ENCODE results near the gene WLS. TPM values are rescaled to one million over a fixed set of nuclear protein-coding genes. Genes with fewer than 3 reads are reported as not detected.

The WLS gene
- total RNA-seq, 1 donor from 2014 or later, result 341 TPM

- Mint-ChIP-seq H3K4me3 (ENCODE audit: unreplicated experiment) (no peak overlapping the region), H3K27ac (ENCODE audit: unreplicated experiment) (no peak overlapping the region), H3K4me1 (ENCODE audit: unreplicated experiment) (peaks cover 12% of the 10 kb centered on the region), H3K36me3 (ENCODE audit: unreplicated experiment) (peaks cover 10% of the 10 kb centered on the region), H3K9me3 (ENCODE audit: unreplicated experiment) (no peaks in the 10 kb centered on the region), H3K27me3 (ENCODE audit: unreplicated experiment) (no peaks in the 10 kb centered on the region)
- DNase-seq (ENCODE audit: extremely low spot score, unreplicated experiment), result no peak
- TF ChIP-seq CTCF (IDR thresholded peaks at IDR 0.05), result no peak
These were observed 112.9 kb downstream of the WLS start for GRCh38 chr1:68119445-68119844.

DNA sequence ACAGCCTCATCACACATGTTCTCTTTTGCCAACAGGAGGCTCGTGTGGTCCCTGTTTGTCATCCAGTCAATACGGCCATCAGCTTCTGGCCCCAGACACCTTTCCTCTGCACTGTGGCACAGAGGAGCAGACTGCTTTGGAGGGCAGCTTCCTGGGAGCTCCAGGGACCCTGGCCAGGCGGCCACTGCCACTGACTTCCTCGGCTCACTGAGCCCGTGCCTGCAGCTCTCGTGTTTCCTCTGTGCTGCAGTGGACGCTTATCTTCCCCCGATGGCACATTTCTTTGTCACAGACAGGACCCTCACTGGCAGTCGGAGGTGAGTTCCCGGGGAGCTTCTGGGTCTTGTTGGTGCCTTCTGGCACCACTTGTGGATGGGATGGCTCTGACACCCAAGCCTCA lies 114.9 kb downstream of the WLS start:
- Mint-ChIP-seq H3K27ac (ENCODE audit: unreplicated experiment) (no peak overlapping the region), H3K4me3 (ENCODE audit: unreplicated experiment) (no peak overlapping the region), H3K4me1 (ENCODE audit: unreplicated experiment) (peaks cover 15% of the 10 kb centered on the region), H3K9me3 (ENCODE audit: unreplicated experiment) (no peaks in the 10 kb centered on the region), H3K36me3 (ENCODE audit: unreplicated experiment) (peaks cover 10% of the 10 kb centered on the region), H3K27me3 (ENCODE audit: unreplicated experiment) (no peaks in the 10 kb centered on the region)
- TF ChIP-seq CTCF (IDR thresholded peaks at IDR 0.05), result no peak
- DNase-seq (ENCODE audit: extremely low spot score, unreplicated experiment), result no peak

DNA sequence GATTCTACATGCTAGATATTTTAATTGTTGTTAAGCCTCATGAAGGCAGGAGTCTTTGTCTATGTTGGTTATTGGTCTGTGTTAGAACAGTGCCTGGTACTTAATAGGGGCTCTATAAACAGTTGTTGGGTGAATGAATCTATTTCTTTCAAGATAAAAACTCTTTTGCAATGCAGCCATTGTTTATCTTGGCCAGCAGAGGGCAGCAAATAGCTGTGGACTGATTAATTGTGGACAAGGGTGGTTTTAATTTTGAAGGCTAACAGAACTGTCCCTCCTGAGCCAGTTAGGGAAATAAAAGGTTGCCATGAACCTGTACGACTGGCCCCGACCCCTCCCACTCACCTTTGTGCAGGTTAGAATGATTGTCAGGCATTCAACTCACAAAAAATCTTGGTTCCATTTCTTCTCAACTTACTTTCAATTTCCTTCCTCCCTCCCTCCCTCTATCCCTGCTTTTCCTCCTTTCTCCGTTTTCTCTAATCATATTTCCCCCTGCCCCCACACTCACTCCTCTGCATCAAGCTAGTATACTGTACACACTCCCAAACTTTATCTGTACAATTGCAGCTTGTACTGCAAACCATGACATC lies 115.6 kb downstream of the WLS start:
- Mint-ChIP-seq H3K9me3 (ENCODE audit: unreplicated experiment) (no peaks in the 10 kb centered on the region), H3K4me1 (ENCODE audit: unreplicated experiment) (peaks cover 21% of the 10 kb centered on the region), H3K4me3 (ENCODE audit: unreplicated experiment) (no peak overlapping the region), H3K27me3 (ENCODE audit: unreplicated experiment) (no peaks in the 10 kb centered on the region), H3K27ac (ENCODE audit: unreplicated experiment) (no peak overlapping the region), H3K36me3 (ENCODE audit: unreplicated experiment) (peaks cover 8% of the 10 kb centered on the region)
- no peak for DNase-seq (ENCODE audit: extremely low spot score, unreplicated experiment)
- peak; percentile 87 for TF ChIP-seq CTCF (IDR thresholded peaks at IDR 0.05)

DNA sequence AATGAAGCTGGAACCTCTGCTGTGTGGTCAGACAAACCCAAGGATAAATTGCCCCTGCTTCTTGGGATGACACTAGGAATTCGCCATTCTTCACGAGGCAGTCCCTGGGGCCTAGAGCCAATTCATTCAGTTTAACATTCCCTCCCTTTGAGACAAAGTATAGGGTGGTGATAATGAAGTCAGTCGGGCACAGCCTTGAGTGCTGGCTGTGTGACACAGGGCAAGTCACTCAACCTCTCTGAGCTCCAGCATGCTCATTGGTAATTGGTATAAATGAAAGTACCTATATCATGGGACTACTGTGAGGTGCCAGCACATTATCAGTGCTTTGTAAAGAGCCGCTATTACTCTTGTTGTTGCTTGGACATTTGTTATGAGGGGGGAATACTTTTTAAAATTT lies 117.0 kb downstream of the WLS start:
- TF ChIP-seq CTCF (IDR thresholded peaks at IDR 0.05), result no peak
- peaks cover 5% of the 10 kb centered on the region for H3K36me3 Mint-ChIP-seq (ENCODE audit: unreplicated experiment)
- H3K27ac Mint-ChIP-seq (ENCODE audit: unreplicated experiment), result no peak overlapping the region
- H3K9me3 Mint-ChIP-seq (ENCODE audit: unreplicated experiment), result no peaks in the 10 kb centered on the region
- no peak overlapping the region for H3K4me3 Mint-ChIP-seq (ENCODE audit: unreplicated experiment)
- H3K4me1 Mint-ChIP-seq (ENCODE audit: unreplicated experiment), result peaks cover 19% of the 10 kb centered on the region
- H3K27me3 Mint-ChIP-seq (ENCODE audit: unreplicated experiment), result no peaks in the 10 kb centered on the region
- no peak for DNase-seq (ENCODE audit: extremely low spot score, unreplicated experiment)

DNA sequence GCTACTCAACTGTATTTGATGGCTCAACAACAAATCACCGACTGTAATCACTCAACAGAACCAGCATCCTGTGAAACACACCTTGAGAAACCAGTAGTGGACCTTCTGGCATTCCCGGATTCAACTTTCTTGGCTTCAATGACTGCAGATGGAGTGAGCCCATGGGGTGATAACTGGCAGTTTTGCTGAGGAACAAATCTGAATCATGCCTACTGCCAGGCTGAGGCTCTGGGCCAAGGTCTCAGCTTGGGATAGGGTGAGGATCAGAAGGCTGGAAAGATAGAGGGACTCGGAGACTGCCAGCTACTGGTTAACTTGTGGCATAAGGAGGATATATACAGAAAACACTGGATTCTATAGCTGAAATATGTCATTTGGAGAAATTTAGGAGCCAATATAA lies 118.4 kb downstream of the WLS start:
- Mint-ChIP-seq H3K9me3 (ENCODE audit: unreplicated experiment) (no peaks in the 10 kb centered on the region), H3K36me3 (ENCODE audit: unreplicated experiment) (peaks cover 7% of the 10 kb centered on the region), H3K27ac (ENCODE audit: unreplicated experiment) (no peak overlapping the region), H3K4me1 (ENCODE audit: unreplicated experiment) (peaks cover 18% of the 10 kb centered on the region), H3K27me3 (ENCODE audit: unreplicated experiment) (no peaks in the 10 kb centered on the region), H3K4me3 (ENCODE audit: unreplicated experiment) (no peak overlapping the region)
- no peak for TF ChIP-seq CTCF (IDR thresholded peaks at IDR 0.05)
- DNase-seq (ENCODE audit: extremely low spot score, unreplicated experiment), result no peak

Measured in osteocyte (in vitro differentiated cells).